Sigmoid colon (tissue), 4 donors: ENCODE data around the gene VGLL4.

ENCODE experiments used
- POLR2AphosphoS5 ChIP-seq, 4 donors: sonication (generic); formaldehyde crosslinking; IDR thresholded peaks; one replicate each; pipeline ENCODE4 v1.6.1; 2017; ENCODE audit warnings: antibody characterized with exemption in 4 of 4
- TF ChIP-seq, protein P1 (sequence below), 4 experiments: fragments of 450-650 bp in 3 of 4; fragments of 200-600 bp in 1 of 4; IDR thresholded peaks; one replicate each; pipeline ENCODE4 v1.5.1; 2016 to 2019; ENCODE audit warnings: antibody characterized with exemption in 4 of 4, mild to moderate bottlenecking in 3 of 4, moderate library complexity in 2 of 4

DNA sequence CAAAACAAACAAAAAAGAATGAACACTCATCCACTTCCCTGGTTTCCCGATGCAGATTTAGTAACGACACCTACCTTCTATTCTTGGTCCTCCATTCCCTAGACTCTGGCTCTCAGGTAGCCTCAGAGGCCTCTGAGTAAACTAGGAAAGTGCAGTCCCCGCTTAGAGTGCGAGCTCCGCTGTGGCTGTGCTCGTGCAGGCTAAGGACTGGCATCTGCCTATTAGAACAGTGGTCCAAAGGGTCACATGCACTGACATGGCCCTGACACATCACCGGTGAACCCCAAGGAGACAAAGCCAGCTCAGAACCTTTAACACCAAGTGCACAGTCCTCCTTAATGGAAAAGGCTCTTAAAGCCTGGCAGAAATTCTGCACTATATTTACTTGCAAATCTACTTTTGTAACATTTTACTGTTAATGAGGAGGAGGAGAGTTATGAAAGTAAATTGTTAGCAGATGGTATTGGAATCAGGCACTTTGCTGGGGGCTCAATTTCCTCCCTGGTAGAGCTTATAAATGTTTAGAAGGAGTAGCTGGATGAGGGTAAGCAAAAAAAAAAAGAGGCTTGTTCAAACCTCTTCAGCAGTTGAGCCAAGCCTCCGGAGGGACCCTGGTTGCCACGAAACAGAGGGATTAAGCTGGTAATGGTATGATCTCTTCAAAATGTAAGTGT, 31.1 kb downstream of the VGLL4 start:
- TF ChIP-seq POLR2AphosphoS5 (IDR thresholded peaks at IDR 0.05): no peak
- TF ChIP-seq, protein P1, sequence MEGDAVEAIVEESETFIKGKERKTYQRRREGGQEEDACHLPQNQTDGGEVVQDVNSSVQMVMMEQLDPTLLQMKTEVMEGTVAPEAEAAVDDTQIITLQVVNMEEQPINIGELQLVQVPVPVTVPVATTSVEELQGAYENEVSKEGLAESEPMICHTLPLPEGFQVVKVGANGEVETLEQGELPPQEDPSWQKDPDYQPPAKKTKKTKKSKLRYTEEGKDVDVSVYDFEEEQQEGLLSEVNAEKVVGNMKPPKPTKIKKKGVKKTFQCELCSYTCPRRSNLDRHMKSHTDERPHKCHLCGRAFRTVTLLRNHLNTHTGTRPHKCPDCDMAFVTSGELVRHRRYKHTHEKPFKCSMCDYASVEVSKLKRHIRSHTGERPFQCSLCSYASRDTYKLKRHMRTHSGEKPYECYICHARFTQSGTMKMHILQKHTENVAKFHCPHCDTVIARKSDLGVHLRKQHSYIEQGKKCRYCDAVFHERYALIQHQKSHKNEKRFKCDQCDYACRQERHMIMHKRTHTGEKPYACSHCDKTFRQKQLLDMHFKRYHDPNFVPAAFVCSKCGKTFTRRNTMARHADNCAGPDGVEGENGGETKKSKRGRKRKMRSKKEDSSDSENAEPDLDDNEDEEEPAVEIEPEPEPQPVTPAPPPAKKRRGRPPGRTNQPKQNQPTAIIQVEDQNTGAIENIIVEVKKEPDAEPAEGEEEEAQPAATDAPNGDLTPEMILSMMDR (IDR thresholded peaks at IDR 0.05): no peak
